Measurements from ENCODE around the gene ZFP90.
A peak's percentile ranks its signal among the peaks of the same experiment; 100 is the strongest.
"Not testable (repeated sequence)": the region's sequence is repeated elsewhere in the genome, so short reads cannot be mapped to it uniquely, and the experiment has no call there.

ZFP90 gene

DNA sequence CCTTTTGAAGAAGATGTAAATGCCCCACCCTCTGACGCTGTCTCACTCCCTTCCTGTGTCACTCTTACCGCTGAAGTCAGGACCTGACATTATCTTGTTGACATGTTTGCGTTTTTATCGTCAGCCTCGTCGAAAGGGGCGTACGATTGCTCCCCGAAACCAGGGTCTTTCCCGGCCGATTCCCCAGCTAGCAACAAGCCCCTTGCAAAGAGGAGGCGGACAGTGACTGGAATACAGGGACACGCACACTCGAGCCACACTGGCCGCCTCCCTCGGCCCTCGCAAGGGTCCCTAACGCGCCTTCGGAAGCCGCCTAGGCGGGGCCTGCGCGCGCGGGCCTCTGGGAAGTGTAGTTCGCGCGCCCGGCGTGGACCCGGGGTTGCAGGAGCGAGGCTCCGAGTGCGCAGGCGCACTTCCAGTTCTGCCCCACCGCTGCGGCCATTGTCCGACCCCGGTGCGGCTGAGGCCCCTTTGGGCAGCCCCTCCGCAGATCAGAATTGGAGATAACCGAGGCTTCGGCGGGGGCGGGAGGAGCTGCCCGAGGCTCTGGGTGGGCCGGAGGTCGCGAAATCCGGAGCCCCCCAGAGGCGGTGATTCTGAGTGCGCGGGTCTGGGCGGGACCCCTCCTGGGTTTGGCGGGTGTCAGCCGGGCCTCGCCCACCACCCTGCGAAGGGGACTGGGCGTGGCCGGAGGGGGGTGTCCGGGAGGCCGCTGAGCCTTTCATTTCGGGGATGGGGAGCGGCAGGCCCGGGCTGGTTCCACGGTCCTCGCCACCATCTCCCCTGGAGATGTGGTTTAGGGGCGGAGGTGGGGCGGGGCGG is at the start of gene ZFP90:
Gene ZFP90 (plus strand): TSS at position 412 of the 822 bp plus-strand sequence. CDS start 502 bp downstream, outside the sequence.
- DNase-seq, result peak; percentile 73

GRCh38 chr16:68490358-68490757 is 48.7 kb upstream of the ZFP90 start:
- DNase-seq, result no peak

- no peak for DNase-seq
Observed at GRCh38 chr16:68490829-68491575, 48.1 kb upstream of the ZFP90 start.

GRCh38 chr16:68491576-68491950 is 47.5 kb upstream of the ZFP90 start:
- no peak for DNase-seq

- no peak for DNase-seq
Observed at GRCh38 chr16:68492151-68492542, 46.9 kb upstream of the ZFP90 start.

DNA sequence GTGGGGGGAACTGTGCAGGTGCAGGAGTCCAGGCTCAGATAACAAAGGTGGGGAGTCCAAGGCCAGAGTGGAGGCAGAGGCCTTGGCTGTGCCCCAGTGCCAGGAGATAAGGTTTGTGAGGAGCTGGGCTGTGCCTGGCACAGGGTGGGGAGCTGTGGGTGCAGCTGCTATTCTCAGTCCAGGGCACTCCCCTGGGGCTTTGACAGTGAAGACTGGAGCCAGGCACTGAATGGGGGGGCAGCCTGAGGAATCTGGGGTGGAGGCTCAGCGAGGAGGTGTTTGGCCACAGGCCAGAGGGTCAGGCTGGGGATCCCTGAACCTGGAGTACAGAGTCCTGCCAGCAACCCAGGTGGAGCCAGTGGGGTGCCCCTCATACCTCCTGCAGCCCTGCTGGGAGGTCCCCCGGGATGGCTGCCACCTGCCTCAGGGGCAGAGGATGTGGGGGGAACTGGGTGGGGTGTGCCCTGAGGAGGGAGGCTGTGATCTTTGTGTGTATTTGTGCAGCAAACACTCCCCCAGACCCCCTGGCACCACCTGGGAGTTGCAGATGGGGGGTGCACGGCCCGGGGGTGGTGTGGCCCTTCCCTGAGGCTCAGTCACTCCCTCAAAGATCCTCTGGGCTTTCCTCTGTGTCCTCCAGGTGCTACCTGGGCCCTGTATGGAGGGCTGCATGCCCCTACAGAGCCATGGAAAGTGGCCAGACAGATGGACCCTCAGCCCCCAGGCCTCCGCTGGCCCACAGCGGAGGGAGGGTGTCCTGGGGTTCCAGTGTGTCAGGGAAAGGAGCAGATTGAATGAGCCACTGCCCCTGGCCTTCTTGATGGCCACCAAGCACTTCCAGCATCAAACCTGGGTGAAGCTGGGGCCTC is 46.3 kb upstream of the ZFP90 start:
- DNase-seq, result no peak

- DNase-seq, result no peak
Observed at GRCh38 chr16:68493412-68494070, 45.5 kb upstream of the ZFP90 start.

DNA sequence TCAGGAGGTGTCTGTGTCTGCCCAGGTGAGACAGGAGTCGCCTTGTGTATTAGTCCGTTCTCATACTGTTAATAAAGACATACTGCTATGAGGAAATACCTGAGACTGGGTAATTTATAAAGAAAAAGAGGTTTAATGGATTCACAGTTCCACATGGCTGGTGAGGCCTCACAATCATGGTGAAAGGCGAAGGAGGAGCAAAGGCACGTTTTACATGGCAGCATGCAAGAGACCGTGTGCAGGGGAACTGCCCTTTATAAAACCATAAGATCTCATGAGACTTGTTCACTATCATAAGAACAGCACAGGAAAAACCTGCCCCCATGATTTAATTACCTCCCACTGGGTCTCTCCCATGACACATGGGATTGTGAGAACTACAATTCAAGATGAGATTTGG is 44.8 kb upstream of the ZFP90 start:
- DNase-seq, result not testable (repeated sequence)

- no peak for DNase-seq
Observed at GRCh38 chr16:68496689-68497088, 42.4 kb upstream of the ZFP90 start.

- no peak for DNase-seq
Observed at GRCh38 chr16:68499006-68499405, 40.1 kb upstream of the ZFP90 start.

GRCh38 chr16:68503334-68503733 is 35.8 kb upstream of the ZFP90 start:
- DNase-seq, result no peak

DNA sequence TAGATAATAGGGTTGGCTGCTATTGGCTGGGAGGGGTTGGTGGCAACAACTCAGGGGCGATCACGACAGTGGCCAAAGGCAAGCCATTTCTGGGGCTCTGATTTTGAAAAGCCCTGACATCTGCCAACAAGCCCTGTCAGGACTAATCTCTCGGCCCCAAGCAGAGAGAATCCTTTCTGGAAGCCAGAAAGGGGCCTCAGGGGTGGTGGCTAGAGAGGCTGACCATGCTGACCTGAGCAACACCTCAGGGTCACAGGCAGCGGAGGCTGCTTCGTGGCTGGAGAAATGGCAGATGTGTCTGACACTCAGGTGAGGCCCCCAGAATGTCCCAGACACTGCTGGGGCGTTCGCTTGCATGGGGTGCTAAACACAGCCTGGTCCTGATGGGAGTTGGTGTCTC is 35.0 kb upstream of the ZFP90 start:
- no peak for DNase-seq

DNA sequence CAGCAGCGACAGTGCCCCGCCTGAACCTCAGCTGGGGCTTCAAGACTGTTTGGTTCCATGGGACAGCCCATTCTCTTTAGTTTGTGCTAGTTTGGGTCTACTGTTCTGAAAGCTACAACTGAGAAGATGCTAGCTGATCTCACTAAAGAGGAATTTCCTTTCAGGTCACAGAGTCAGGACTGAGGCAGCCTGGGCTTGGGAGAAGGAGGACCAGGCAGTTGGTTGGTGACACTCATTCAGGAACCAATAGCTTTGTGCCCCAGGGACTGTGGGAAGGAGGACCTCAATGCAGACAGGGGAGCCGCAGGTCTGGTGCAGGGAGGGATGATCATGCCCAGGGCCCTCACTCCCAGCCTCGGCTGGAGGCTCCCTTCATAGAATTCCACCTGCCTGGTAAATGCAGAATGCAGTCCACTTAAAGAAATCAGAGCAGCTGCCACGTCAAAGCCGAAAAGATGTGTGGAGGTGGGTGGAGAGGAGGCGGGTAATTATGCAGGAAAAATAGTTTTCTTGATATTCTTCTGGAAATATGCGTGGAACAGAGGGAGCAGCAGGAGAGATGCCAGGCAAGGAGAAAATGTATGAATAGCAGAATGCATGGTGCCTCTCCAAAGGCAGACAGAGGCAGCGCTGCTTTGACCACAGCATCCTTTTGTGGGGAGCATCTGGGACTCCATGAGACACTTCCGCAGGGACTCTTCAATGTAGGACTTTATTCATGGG is 32.6 kb upstream of the ZFP90 start:
- no peak for DNase-seq

DNA sequence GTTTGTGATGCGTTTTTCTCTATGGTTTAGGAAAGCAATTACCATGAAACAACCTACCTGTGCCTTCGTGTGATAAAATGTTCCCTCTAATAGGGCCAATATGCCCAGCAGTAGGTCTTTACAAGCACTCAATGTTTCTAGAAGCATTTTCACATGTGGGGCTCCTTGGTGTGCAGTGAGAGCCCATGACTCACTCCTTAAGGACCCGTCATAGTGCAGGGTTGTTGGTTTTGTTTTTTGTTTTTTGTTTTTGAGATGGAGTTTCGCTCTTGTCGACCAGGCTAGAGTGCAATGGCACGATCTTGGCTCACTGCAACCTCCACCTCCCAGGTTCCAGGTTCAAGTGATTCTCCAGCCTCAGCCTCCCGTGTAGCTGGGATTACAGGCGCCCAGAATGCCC is 31.1 kb upstream of the ZFP90 start:
- DNase-seq, result no peak

DNA sequence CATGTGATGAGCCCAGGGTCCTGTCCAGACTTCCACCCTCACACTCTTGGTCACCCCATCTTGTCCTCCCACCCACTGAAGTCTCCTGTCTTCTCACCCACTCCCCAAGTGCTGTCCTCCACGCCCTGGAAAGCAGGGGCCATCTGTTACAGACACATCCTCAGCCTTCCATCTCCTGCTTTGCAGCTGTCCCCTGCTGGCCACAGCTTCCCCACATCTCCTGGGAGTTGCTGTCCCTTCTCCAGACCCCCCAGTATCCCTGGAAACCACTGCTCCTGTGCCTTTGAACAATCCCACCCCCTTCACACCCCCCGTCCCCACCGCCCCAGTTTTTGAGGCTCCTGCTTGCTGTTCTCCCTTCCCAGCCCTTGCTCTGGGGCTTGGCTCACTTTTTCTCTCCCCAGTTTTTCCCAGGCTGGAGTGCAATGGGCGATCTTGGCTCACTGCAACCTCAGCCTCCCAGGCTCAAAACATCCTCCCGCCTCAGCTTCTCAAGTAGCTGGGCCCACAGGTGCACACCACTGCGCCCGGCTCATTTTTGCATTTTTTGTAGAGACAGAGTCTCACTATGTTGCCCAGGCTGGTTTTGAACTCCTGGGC is 30.4 kb upstream of the ZFP90 start:
- DNase-seq, result no peak

DNA sequence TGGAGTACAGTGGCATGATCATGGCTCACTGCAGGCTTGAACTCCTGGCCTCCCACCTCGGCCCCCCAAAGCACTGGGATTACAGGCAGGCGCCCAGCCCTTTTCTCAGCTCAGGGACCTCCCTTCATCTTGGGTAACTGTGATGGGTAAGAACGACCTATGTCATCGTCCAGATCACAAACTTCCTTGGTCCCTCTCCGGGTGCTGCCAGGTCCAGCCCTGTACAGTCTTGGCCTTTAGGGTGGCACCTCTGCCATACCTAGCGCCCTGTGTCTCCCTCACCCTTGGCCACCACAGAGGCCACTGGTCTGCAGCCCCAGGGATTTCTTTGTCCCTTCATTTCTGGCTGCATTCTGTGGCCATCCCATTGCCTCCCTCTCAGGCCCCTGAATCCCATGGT is 29.7 kb upstream of the ZFP90 start:
- no peak for DNase-seq

GRCh38 chr16:68510775-68511174 is 28.3 kb upstream of the ZFP90 start:
- no peak for DNase-seq

DNA sequence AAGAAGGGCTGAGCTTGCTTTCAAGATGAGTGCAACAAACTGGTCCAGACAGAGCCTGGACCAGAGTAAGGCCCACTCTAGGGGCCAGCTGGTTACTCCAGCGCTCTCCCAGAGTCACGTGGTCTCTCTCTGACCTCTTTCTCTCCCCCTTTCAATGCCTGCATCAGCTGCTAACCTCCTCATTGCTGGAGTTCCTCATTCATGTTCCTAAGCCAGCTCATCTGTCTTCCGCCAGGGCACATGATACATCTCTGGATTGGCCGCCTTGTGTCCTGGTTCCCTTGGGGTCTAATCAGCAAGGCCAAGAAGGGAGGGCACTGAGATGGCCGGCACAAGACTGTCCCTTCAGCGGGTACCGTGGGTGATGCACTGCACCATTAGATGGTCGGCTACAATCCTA is 26.9 kb upstream of the ZFP90 start:
- no peak for DNase-seq

- no peak for DNase-seq
Observed at GRCh38 chr16:68512742-68513141, 26.3 kb upstream of the ZFP90 start.

DNA sequence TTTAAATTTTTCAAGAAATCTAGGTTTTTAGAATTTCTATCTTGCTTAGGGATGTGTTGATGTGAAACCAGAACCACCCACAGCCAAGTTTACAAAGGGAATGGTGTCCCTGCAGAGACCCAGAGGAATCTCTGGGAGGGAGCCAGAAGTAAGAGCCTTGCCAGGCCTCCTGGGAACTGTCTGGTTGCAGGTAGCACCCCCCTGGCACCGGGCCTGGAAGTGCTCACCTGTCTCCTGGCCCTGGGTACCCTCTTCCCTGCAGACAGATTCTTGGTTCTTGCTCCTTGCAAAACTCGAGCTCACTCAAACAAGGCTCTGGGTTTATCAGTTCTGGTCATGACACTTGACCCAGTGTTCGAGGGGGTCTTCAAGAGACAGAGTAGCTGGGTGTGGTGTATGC is 24.6 kb upstream of the ZFP90 start:
- DNase-seq, result no peak

GRCh38 chr16:68517606-68518166 is 21.4 kb upstream of the ZFP90 start:
- no peak for DNase-seq
